Stimulated activated CD4-positive, alpha-beta T cell treated with anti-CD3 and anti-CD28 coated beads, Interleukin-2, amount 100 ng/mL, for 48 hours (primary cell): ENCODE data around the gene TGIF1.

ENCODE experiments used
- DNase-seq, 2 donors: peaks; one replicate each; pipeline ENCODE4 v3.0.0-alpha.2; 2020

The TGIF1 gene

DNA sequence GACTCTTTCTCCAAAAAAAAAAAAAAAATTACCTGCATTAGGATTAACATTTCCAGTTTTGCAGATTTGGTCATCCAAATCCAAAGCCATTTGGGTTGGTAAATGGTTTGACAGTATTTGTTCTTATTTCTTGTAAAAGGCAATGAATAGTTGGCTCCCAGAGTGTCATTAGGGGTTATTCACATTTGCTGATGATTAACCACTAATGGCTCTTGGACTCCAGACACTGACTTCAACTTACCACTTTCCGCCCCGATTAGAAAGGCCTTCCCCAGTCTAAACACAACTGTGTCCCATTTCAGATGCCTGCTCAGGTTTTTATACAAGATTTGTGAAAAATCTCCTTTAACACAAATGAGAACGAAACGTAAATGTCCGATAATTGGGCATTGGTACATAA, 9.6 kb upstream of the TGIF1 start:
- no peak for DNase-seq

DNA sequence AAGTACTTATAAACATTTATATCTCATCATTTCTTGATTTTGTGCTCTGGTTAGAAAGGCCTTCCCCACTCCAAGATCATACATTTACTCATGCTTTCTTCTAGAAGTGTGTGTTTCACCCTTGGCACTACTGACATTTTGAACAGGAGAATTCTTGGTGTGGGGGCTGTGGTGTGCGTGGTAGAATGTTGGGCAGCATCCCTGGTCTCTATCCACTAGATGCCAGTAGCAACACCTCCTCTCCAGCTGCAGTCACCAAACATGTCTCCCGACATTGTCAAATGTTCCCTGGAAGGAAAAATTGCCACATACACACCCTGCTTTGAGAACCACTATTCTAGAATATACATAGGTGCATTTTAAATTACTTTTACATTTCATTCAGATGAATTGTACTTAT, 8.7 kb upstream of the TGIF1 start:
- no peak for DNase-seq

DNA sequence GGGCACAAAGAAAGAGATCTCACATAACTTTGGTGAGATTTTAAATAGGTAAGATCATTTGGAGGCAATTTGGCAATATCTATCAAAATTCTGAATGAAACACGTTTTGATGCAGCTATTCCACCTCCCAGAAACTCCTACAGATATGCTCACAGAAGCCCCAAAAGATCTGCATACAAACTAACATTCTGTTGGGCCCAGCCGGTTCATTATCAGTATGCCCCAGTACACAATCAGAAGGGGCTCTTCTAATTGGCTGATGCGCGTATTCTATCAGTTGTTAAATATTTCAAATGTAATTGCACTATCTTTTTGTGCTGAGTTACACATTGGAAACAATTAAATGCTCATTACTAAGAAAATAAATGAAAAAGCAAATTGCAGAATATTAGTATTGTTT, 7.1 kb upstream of the TGIF1 start:
- DNase-seq, result no peak

DNA sequence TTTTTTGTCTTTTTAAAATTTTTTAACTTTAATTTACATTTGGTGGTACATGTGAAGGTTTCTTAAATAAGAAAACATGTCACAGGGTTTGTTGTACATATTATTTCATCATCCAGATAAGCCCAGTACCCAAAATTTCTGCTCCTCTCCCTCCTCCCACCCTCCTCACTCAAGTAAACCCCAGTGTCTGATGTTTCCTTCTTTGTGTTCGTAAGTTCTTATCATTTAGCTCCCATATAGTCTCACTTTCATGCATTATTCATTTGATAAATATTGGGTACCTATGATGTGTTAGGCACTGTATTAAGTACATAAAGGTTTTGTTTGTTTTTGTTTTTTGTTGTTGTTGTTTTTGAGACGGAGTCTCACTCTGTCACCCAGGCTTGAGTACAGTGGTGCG, 5.7 kb upstream of the TGIF1 start:
- no peak for DNase-seq

- no peak for DNase-seq
These were observed 5.0 kb upstream of the TGIF1 start for GRCh38 chr18:3444954-3445353.

DNA sequence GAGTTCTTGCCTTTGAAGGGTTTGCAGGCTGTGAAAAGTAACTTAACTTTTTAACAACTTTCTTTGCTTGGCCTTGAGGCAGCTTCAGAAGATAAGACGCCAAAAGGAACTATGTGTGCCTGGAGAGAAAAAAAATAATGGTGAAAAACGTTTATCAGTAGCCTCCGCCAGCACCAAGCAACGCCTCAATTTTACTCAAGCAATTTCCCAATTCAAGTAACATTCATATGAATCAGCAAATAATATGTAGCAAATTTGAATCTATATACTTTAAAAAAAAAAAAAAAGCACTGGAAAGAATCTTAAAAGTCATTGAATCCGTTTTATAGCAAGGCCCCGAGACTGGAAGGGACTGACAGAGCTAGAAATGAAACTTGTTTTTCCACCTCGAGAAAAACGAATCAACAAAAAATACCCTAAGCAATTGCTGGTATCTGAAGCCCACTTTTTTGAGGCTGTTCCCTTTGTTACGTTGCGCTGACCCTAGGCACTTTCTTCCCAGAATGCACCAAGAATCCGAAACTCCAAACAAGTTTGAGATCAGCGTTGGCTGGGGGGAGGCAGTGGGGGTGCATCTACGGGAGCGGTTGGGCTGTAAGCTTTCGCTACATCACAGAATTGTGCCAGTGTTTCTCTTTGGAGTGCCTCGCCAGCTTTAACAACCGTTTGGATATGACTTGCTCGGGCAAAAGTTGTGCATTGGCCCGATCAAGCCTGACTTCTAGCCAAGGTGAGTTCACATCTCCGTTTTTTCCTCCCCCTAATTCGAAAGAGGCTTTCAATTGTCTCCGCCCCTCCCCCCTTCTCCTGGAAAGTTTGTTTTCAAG, 2.7 kb upstream of the TGIF1 start:
- peak; percentile 38 to 39 for DNase-seq

DNA sequence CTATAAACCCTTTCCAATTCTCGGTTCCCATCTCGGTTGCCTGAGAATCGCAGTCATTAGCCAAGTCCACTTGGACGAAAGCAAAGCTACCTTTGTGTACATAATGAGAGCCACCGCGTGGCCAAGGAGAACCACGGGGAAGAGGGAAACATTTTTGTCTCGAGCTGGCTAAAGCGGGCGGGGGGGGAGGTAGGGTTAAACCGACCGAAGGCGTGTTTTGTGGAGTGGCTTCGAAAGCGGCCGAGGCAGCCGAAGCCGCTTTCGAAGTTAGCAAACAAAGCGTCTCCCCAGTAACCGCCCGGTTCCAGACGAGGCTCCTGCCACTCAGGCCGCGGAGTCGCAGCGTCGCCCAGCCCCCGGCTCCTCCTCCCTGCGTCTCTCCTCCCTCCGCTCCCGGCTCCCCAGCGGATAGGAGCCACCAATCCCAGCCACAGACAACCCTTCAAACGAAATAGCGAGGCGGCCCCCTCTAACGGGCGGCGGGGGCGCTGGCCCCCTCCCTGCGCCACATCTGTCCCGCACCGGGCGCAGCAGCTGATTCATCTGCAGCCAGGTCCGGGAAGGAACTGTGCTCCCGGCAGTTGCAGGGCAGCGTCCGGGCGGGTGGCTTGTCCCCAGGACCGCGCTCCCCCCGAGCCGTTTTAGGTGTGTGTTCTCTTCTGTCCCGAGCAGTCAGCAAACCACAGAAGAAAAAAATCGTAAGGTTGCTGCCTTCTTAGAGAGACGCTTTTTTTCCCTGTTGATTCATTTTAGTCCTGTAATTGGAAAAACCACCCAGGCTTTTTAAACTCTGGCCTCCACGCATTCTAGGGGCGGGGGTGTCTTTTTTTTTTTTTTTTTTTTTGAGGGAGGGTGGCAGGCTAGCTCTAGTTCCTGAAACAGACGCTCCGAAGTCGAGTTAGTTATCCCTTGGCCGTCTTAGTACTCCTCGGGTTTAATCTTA, 1.8 kb upstream of the TGIF1 start:
- peak; percentile 73 to 75 for DNase-seq

GRCh38 chr18:3448838-3449511, 997 bp upstream of the TGIF1 start:
- DNase-seq, result peak; percentile 30 to 57

DNA sequence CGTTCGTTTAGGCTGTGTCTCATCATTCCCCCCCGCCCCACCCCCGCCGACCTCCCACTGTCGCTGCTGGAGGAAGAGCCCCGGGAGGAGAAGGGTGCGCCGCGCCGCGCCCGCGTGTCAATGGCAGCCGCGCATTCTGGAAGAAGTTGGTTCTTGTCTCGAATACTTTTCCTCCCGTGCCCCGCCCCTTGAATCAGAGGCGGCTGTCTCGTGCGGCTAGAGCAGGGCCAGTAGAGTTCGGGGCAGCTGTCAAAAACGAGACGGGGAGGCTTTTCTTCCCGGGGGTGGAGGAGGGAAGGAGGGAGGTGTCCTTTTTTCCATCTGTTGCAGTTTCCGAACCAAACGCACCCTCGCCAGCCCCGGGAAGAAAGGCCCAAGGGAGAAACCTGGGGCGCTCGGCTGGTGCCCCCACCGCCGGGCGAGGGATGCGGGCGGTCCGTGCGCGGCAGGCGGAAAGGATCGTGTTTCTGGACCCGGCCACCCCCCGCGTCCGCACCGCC, 410 bp upstream of the TGIF1 start:
- peak; percentile 57 to 63 for DNase-seq

- DNase-seq, result no peak
These were observed 819 bp downstream of the TGIF1 start for GRCh38 chr18:3450799-3451182.

- peak; percentile 77 to 83 for DNase-seq
These were observed 1.4 kb downstream of the TGIF1 start for GRCh38 chr18:3451183-3451988.

- DNase-seq, result peak; percentile 21 to 32
These were observed 2.2 kb downstream of the TGIF1 start for GRCh38 chr18:3451989-3452749.

- DNase-seq, result no peak
These were observed 3.0 kb downstream of the TGIF1 start for GRCh38 chr18:3452750-3453539.

- DNase-seq, result peak; percentile 19 to 33
These were observed 3.8 kb downstream of the TGIF1 start for GRCh38 chr18:3453540-3454364.

DNA sequence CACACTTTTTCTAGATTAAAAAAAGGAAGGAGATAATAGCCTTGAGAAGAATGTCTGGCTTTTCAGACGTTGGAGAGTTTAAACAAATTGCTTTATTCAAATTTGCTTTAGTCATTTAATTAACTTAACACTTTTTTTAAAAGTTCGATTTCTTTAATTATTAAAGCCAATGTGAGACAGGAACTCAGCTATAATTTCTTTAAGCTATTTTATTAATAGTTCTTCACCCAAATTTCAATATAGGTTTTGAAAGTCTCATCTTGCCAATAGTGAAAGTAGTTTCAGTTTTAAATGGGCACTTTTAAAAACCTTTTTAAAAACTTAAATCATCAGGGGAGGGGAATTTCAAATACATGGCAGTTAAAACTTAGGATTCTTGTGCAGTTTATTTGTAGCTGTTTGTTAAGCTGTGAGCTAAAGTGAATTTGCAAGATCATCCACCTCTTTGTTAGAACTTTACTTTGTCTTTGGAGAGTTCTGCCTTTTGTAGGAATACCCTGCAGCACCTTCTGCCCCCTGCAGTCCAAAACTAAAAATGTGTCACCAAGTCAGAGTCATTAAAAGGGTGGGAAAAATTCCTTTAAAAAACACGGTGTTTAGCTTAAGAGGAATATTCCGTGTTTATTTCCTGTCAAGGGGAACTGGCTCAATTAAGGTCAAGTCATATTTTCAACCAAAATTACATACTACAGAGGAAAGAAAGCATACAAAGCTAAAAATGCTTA, 4.6 kb downstream of the TGIF1 start:
- DNase-seq, result no peak

DNA sequence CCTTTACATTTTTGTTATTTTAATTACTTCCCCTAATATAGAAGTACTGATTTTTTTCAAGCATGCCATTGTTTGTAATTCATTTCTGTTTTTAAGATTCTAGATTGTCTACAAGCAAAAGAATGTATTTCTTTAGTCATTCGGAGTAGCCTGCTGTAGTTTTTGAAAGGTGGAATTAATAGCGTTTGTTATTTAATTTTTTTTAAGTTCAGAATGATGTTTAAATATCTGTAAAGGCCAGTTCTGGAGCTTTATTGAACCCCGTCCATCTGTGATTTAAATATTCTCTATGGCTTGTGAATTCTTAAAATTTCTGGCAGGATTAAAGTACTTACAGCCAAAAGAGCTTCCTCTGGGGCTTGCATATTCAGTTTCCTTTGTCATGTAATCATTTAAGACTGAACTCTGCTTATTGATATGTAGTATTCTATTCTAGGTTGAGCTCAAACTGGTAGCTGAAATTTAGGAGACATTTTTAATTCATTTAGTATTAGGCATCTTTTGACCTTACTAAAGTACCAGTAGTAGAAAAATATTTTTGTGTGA, 5.2 kb downstream of the TGIF1 start:
- DNase-seq, result no peak

DNA sequence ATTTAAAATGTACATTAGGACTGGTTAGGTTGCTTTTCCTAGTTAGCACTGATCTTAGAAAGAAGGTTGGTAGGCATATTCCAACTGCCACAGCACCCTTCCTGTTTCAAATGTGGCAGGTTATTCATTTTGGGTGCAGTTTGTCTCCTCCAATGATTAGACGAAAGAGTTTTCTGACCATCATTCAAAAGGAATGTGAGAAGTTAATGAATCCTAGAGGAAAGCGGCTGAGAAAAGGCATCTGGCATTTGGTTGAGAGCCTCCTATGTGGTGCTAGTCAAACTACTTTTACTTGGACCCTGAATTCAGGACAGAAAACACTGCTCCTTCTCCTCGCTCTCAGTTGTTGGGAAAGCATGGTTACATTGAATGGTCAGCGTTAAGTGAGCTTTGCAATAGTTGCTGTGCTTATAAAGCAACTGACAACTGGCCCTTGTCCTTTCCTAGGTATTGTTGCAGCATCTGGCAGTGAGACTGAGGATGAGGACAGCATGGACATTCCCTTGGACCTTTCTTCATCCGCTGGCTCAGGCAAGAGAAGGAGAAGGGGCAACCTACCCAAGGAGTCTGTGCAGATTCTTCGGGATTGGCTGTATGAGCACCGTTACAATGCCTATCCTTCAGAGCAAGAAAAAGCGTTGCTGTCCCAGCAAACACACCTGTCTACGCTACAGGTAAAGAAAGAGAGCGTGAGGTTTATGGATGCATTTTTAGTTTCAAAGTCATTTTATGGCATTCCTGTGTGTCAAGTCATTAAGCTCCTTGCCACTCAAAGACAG, 6.1 kb downstream of the TGIF1 start:
- no peak for DNase-seq

- no peak for DNase-seq
These were observed 6.7 kb downstream of the TGIF1 start for GRCh38 chr18:3456686-3457069.
